GM10847 (cell line): ENCODE data around the gene MSH5.

Experiments used
- POLR2A ChIP-seq: IDR thresholded peaks from 2 replicates; pipeline ENCODE4 v1.6.1; 2011; ENCODE audit not compliant: insufficient read length; ENCODE audit errors: extremely low read depth

Gene MSH5

GRCh38 chr6:31792090-31792374, 52.2 kb downstream of the MSH5 start:
- TF ChIP-seq POLR2A, result no peak

DNA sequence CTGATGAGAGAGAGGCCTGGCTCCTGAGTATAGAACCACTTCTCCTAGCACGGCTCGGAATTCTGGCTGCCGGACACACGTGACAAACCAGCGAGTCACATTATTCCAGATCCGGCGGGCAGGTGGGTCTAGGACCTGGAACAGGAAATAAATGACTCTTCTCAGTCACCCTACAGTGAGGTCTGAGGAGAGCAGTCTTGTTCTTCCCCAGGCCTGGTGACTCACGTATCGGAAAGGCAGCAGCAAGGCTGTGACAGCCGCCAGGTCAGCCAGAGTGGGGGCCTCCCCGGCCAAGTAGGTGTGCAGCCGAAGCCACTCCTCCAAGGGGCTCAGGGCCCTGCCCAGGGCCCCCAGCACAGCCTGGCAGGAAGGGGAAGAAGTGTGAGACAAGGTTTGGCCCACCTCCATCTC, 53.0 kb downstream of the MSH5 start:
- TF ChIP-seq POLR2A, result no peak

DNA sequence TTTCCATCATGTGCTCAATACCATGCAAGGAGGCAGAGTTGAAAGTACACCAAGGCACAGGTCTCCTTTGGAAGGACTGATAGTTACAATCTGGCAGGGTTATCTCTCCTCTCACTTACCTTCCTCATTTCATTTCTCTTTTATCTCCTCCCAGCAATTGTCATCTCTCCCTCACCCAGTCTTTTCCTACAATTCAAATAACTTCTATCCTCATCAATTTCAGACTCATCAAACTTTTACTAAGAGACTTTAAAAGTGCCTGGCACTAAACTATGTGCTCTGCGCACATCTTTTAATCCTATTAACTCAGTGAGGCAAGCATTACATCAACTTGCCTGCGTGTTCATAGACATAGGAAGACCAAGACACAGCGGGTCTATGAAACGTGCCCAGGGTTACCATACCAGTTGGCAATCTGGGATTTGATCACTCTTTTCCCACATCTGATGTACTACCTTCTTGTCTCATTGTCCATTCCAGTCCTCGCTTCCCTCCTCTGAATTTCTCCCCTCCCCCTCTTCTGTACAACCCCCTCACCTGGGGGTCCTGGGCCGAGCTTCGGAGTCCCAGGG, 54.6 kb downstream of the MSH5 start:
- no peak for TF ChIP-seq POLR2A

- no peak for TF ChIP-seq POLR2A
Observed at GRCh38 chr6:31794866-31795615, 55.2 kb downstream of the MSH5 start.

DNA sequence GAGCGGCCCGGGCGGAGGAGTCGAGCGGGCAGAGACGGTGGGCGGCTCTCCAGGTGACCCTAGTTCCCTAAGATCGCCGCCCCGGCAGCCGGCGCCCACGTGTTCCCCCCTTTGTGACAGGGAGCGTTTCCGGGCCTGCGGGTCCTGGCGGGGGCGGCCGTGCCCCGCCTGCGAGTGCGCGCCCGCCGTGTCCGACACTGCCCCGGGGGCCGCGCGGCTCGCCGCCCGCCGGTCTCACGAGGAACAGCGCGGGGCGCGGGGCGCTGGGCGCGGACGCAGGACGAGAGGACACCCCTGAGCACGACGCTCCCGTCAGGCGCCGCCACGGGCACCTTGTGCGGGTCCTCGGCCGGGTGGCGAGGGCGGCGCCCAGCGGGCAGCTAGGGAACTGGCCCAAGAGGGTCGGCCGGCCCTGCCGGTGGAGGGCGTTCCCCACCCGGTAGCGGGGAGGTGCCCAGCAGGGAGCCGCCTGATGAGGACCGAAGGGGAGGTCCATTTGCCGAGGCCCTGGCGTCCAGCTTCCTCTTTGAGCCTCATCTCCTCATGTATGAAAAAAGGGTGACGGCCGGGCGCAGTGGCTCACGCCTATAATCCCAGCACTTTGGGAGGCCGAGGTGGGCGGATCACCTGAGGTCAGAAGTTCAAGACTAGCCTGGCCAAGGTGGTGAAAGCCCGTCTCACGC, 56.0 kb downstream of the MSH5 start, which contains the start of gene VARS1:
TSS of gene VARS1 (minus strand) at position 137 of the 683 bp plus-strand sequence. CDS start 535 bp downstream, outside the sequence.
- peak; percentile 43 for TF ChIP-seq POLR2A

DNA sequence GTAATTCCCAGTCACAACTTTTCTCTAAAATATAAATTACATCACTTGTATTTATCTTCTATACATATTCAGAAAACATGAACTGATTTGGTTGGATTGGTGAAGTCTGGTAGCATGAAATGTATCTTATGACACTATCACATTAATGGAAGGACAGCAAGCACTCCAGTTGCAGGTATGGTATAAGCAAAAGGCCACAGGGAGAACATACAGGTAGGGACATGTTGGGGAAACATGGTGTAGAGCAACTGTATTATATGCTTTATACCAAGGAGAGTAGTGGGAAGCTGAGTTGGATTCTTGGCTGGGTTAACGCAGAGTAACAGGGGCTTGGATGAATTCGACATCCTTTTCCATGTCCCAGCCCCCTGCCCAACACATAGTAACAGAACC, 57.2 kb downstream of the MSH5 start:
- TF ChIP-seq POLR2A, result no peak

- TF ChIP-seq POLR2A, result no peak
Observed at GRCh38 chr6:31797588-31797987, 57.8 kb downstream of the MSH5 start.

- no peak for TF ChIP-seq POLR2A
Observed at GRCh38 chr6:31799781-31800180, 60.0 kb downstream of the MSH5 start.

- TF ChIP-seq POLR2A, result no peak
Observed at GRCh38 chr6:31805939-31806469, 66.2 kb downstream of the MSH5 start.

GRCh38 chr6:31806470-31807272, 66.9 kb downstream of the MSH5 start, which contains the start of gene LSM2:
TSS of gene LSM2 (minus strand) at chr6:31806966. CDS start at chr6:31806757, 209 bp downstream.
- TF ChIP-seq POLR2A, result peak; percentile 85

- TF ChIP-seq POLR2A, result no peak
Observed at GRCh38 chr6:31811645-31812044, 71.8 kb downstream of the MSH5 start.
